Inflammatory macrophage treated with lipopolysaccharide for 1 hour (primary cell): Measurements from ENCODE around the gene CENPM.

Source experiments
- DNase-seq, 2 donors: peaks; one replicate each; pipeline ENCODE4 v3.0.0-alpha.2; 2020 to 2022

CENPM gene

GRCh38 chr22:41929418-41929810, 17.5 kb downstream of the CENPM start:
- no peak for DNase-seq

- no peak for DNase-seq
Measured at GRCh38 chr22:41928593-41929417, 18.1 kb downstream of the CENPM start.

GRCh38 chr22:41927813-41928212, 19.1 kb downstream of the CENPM start:
- no peak for DNase-seq

GRCh38 chr22:41925783-41926460, 21.0 kb downstream of the CENPM start:
- peak; percentile 28 to 47 for DNase-seq

GRCh38 chr22:41923595-41924276, 23.2 kb downstream of the CENPM start:
- no peak for DNase-seq

- no peak for DNase-seq
Measured at GRCh38 chr22:41922940-41923594, 23.9 kb downstream of the CENPM start.

- DNase-seq, result no peak
Measured at GRCh38 chr22:41922328-41922727, 24.6 kb downstream of the CENPM start.

- DNase-seq, result no peak
Measured at GRCh38 chr22:41920271-41920976, 26.5 kb downstream of the CENPM start.

GRCh38 chr22:41919357-41920224, 27.4 kb downstream of the CENPM start:
- peak; percentile 79 to 87 for DNase-seq

- DNase-seq, result peak; percentile 81 to 82
Measured at GRCh38 chr22:41917903-41918791, 28.8 kb downstream of the CENPM start.

- no peak for DNase-seq
Measured at GRCh38 chr22:41917375-41917902, 29.5 kb downstream of the CENPM start.

- DNase-seq, result no peak
Measured at GRCh38 chr22:41916745-41917358, 30.1 kb downstream of the CENPM start.

GRCh38 chr22:41915786-41916493, 31.0 kb downstream of the CENPM start:
- DNase-seq, result no peak

GRCh38 chr22:41915035-41915785, 31.7 kb downstream of the CENPM start, which contains the start of gene SHISA8:
Gene SHISA8, minus strand, starts transcription at chr22:41915074. Its CDS starts 407 bp downstream, at chr22:41914667.
- DNase-seq, result no peak

GRCh38 chr22:41914611-41915034, 32.3 kb downstream of the CENPM start:
- no peak for DNase-seq

- DNase-seq, result no peak
Measured at GRCh38 chr22:41913842-41914534, 33.0 kb downstream of the CENPM start.

- no peak for DNase-seq
Measured at GRCh38 chr22:41913040-41913719, 33.8 kb downstream of the CENPM start.
